Measurements from ENCODE around the gene GADL1.

- TF ChIP-seq CTCF (IDR thresholded peaks at IDR 0.05) (no peak), POLR2A (IDR thresholded peaks at IDR 0.05) (no peak)
These were observed 180.5 kb downstream of the GADL1 start for GRCh38 chr3:30713885-30714503.
